GM18505 (cell line): Measurements from ENCODE around the gene TMPRSS6.

Experiments used
- ATAC-seq: cut with Tn5 transposase; IDR thresholded peaks from one replicate; pipeline ENCODE4 v1.9.1; 2021; ENCODE audit not compliant: unreplicated experiment
- POLR2A ChIP-seq: IDR thresholded peaks from 4 replicates; pipeline ENCODE4 v1.6.1; 2011; ENCODE audit warnings: borderline replicate concordance; ENCODE audit not compliant: insufficient read depth, insufficient read length; ENCODE audit errors: extremely low read depth

TMPRSS6 gene

DNA sequence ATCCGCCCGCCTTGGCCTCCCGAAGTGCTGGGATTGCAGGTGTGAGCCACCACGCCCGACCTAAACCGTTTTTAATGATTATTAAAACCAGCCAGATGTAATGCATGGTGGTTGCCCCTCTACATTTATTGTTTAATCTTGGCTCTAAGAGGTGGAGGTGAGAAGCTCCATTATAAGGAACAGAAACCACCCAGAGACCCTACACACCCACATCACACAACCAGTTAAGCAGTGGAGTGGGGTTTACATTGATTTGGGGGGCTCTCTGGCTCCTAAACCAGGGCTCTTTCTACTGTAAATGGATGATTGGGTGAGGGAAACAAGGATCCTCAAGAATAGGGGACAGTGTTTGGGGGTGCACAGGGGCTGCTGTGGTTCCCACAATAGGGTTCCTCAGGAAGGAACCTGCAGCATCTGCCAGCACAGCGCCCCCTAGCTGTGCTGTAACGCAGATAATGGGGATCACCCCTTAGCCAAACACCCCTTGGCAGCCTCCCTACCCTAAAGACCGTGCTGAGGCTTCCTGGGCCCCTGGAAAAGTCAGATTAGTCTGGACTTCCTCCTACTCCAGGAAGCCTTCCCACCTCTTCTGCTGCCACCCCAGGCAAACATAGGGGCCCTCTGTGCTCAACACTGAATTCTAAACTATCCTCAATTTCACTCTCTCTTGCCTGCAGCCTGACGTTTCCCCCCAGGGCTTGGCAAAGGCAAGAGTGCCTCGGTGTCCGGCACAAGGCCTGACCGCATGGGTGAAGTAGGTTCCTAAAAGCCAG, 87.6 kb downstream of the TMPRSS6 start:
- TF ChIP-seq POLR2A: no peak
- ATAC-seq: no peak

DNA sequence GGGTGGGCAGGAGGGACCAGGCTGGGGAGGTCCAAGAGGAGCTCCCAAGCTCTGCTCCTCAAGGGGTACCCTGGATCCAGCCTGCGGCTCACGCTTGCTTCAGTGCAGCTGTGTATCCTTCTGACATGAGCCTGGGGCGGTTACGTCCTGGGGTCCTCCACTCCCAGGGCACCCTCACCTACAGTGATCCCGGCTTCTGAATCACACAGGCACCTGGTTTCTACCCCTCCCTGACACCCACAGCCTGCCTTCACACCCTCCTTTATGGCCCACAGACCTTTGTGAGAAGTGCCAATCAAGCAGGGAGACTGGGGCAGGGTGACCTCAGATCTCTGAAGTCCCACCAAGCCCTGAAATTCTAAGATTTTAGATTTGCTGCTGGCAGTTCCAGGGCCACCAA, 88.5 kb downstream of the TMPRSS6 start:
- no peak for TF ChIP-seq POLR2A
- ATAC-seq: no peak

DNA sequence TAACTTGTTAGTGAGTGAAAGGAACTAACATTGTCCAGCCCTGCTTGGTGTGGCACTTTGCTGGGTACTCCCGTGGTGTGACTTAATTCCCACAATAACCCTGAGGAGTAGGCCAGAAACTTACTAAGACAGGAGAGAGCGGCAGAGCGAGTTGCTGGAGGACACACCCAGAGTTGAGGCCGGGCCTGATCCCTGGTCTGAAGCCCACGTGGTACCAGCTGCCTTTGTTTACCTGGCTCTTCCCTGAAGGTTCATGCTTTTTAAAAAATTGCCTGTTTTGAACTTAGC, 89.4 kb downstream of the TMPRSS6 start:
- TF ChIP-seq POLR2A: no peak
- no peak for ATAC-seq

DNA sequence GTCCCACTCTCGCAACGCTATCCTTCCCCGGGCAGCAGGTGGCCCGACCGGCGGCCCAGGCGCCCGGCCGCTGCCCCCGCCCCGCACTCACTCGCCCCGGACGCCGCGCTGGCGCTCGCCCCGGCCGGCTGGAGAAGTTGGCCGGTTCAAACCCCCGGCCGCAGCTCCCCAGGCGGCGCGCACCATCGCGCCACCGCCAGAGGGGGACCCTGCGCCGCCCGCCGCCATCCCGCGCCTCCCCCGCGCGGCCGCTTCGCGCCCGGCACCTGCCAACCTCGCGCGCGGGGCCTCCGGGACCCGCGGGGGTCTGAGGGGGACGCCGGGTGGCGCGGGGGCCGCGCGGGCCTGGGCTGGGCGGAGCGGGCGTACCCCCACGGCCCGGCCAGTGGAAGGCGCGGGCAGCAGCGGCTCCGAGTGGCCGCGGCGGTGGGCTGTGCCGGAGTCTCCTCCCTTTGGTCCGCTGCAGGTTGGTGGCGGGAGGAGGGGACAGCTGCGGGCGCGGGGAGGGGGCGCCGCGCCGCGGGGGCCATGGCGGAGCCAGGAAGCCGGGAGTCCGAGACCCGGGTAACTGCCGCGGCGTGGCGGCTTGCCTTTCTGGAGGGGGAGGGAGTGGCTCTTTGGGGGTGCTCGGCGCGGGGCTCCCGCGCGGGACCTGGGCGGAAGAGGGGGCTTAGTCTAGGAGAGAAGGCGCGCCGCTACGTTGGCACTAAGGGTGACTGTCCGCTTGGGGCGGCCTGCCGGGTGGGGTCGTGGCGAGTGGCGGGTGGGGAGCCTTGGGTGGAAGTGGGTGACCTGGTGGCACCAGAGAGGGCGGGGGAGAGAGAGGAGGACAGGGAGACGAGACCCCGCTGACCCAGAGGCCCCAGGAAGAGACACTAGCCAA, 90.0 kb downstream of the TMPRSS6 start, which contains the start of the genes MPST and TST:
MPST (plus strand) TSS at position 434 of the 883 bp plus-strand sequence; CDS start at position 529, 95 bp downstream.
TST (minus strand) TSS at position 139 of the 883 bp plus-strand sequence. CDS start 715 bp downstream, outside the sequence.
- peak; percentile 72 for TF ChIP-seq POLR2A
- ATAC-seq: peak; percentile 54

DNA sequence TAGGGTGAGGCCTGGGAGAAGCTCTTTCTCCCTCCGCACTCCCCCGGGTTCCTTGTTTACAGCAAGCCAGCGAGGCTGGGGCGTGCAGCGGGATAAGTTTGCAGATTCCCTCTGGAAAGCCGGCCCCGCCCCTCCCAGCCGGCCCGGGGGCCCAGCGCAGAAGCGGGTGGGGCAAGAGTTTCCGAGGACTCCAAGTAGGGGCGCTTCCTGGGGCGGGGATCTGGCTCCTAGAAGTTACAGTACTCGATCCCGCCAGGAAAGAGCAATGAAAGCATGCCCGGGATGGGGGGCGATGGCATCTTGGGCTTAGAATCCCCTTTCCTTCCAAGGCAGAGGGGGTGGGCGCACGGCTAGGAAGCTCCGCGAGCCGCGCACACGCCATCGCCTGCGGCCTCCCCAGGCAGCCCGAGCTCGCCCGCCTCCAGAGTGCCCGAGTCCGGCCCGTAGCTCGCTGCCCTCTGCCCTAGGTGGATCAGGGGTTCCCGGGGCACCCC, 90.7 kb downstream of the TMPRSS6 start:
- TF ChIP-seq POLR2A: no peak
- no peak for ATAC-seq

GRCh38 chr22:37018086-37018814, 91.3 kb downstream of the TMPRSS6 start:
- TF ChIP-seq POLR2A: no peak
- ATAC-seq: no peak

DNA sequence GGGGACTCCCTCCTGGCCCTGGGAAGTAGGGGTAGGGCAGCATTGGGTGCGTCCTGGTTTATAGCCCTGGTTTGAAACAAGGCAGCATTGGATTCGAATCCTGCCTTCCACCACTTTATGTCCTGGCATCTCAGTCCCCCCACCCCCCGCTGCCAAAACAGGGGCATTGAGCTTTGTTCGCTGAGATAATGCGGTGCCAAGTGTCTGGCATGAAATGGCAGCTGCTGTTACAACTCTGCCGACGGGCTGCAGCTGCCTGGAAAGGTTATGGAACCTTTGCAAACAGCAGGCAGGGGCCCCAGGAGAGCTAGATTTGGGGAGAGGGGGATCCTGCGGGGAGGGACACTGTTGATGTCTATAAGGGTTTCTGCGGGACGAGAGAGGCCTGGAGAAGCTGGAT, 92.2 kb downstream of the TMPRSS6 start:
- no peak for ATAC-seq

DNA sequence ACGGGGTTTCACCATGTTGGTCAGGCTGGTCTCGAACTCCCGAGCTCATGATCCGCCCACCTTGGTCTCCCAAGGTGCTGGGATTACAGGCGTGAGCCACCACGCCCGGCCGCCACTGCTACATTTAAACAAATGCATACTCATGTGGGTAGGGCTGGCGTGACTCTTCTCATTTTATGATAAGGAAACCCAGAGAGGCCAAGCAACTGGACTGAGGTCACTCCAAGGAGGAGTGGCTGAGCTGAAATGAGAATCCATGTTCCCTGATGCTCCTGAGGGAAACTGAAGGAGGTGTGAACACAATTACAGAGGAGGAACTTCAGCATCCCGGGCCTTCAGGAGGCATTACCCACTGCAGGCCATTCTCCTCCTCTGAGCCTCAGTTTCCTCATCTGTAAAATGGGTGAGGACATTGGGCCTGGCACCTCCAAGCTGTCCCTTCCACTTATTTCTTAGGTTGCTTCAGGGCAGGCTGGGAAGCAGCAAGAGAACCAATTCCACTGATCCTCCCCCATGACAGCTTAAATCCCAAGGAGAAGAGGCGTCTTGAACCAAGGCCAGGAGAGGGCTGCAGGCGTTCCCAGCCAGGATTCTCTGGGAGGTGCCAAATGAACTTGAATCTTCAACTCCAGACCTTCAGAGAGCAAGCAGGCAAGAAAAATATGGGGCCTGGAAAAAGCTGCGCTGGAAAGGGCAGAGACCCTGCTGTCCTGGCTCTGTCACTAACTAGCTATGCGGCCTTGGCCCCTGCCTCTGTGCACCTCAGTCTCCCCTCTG, 93.2 kb downstream of the TMPRSS6 start:
- ATAC-seq: no peak
- no peak for TF ChIP-seq POLR2A

More for the DNA sequence above, 92.2 kb downstream of the TMPRSS6 start:
- TF ChIP-seq POLR2A: no peak

GRCh38 chr22:37015587-37015878, 94.0 kb downstream of the TMPRSS6 start:
- no peak for ATAC-seq
- no peak for TF ChIP-seq POLR2A
